ENCODE measurements around the gene ANKLE2. TPM values are rescaled to one million over a fixed set of nuclear protein-coding genes. Genes with fewer than 3 reads are reported as not detected.

ANKLE2 gene
- total RNA-seq, 4 donors from 2014 or later = 33.1 to 61.5 (median 49.9) TPM

- 75 to 90% methylated on average over 2 to 7 of the region's 9 CpGs for whole genome bisulfite sequencing, 2 donors (ENCODE audit: low coverage in 1 of 2)
- Histone ChIP-seq H3K4me3 (no peak overlapping the region), H3K9me3 (no peaks in the 10 kb centered on the region), H3K27me3 (no peaks in the 10 kb centered on the region), H3K36me3 (peaks cover 0 to 79% of the 10 kb centered on the region in 2 donors), H3K4me1 (no peaks in the 10 kb centered on the region), H3K27ac (no peak overlapping the region)
- no peak for TF ChIP-seq CTCF (IDR thresholded peaks at IDR 0.05)
- no peak for TF ChIP-seq EP300 (IDR thresholded peaks at IDR 0.05)
- TF ChIP-seq POLR2AphosphoS5 (IDR thresholded peaks at IDR 0.05) = no peak
- no peak for TF ChIP-seq POLR2A (IDR thresholded peaks at IDR 0.05)
- no peak for ATAC-seq
Measured at GRCh38 chr12:132677492-132677891, 84.1 kb downstream of the ANKLE2 start.

- Histone ChIP-seq H3K27me3 (no peaks in the 10 kb centered on the region), H3K36me3 (peaks cover 0 to 94% of the 10 kb centered on the region in 2 donors), H3K4me3 (no peak overlapping the region), H3K27ac (no peak overlapping the region), H3K4me1 (no peaks in the 10 kb centered on the region), H3K9me3 (no peaks in the 10 kb centered on the region)
- no peak for ATAC-seq
- TF ChIP-seq POLR2A (IDR thresholded peaks at IDR 0.05) (no peak), EP300 (IDR thresholded peaks at IDR 0.05) (no peak), POLR2AphosphoS5 (IDR thresholded peaks at IDR 0.05) (no peak)
- WGBS, 2 donors (ENCODE audit: low coverage in 1 of 2) = 61 to 94% methylated on average over 4 to 7 of the region's 14 CpGs
Measured at GRCh38 chr12:132675757-132676432, 85.7 kb downstream of the ANKLE2 start.

Small RNA genes within 50 kb of the gene (small RNA-seq; reads per million reads assigned to genes)
- gene RNA5SP379 = 0 reads per million in 4 donors

Other genes starting within 250 kb of the ANKLE2 start
- gene LRCOL1, start 151.2 kb downstream of the ANKLE2 start, total RNA-seq = not detected
- 1 to 10 TPM in 3 of 4 donors, under 1 TPM in 1; 0.47 to 3.9 (median 3.3) TPM for gene P2RX2, start 143.1 kb downstream of the ANKLE2 start, total RNA-seq
- gene POLE, start 74.5 kb downstream of the ANKLE2 start, total RNA-seq = 10 to 100 TPM in 3 of 4 donors, 1 to 10 TPM in 1; 7.2 to 63.8 (median 23.3) TPM
- 10 to 100 TPM; 31.9 to 68.8 (median 55.4) TPM for gene PXMP2, start 74.2 kb downstream of the ANKLE2 start, total RNA-seq
- 10 to 100 TPM; 23.8 to 29.6 (median 26.1) TPM for gene PGAM5, start 51.0 kb downstream of the ANKLE2 start, total RNA-seq
- gene GOLGA3, start 67.0 kb upstream of the ANKLE2 start, total RNA-seq = 100 to 1,000 TPM in 1 of 4 donors, 10 to 100 TPM in 3; 54.8 to 126 (median 74.1) TPM
- gene CHFR, start 125.8 kb upstream of the ANKLE2 start, total RNA-seq = 10 to 100 TPM; 30.8 to 42.1 (median 36.8) TPM
- 10 to 100 TPM in 1 of 4 donors, 1 to 10 TPM in 3; 2.9 to 11.8 (median 6.3) TPM for gene ZNF605, start 194.5 kb upstream of the ANKLE2 start, total RNA-seq
- 1 to 10 TPM; 6.7 to 9.8 (median 9.2) TPM for gene ZNF26, start 224.5 kb upstream of the ANKLE2 start, total RNA-seq